NCI-H146 treated with DMSO at 0.1 percent for 48 hours (cell line): Measurements from ENCODE around the gene CSNK1G1.

Experiments used
- DNase-seq: peaks from one replicate; lab custom pipeline; 2025; ENCODE audit not compliant: unreplicated experiment; lab: John Stamatoyannopoulos, UW

CSNK1G1 gene

GRCh38 chr15:64156652-64157331 lies 199.2 kb downstream of the CSNK1G1 start:
- no peak for DNase-seq

DNA sequence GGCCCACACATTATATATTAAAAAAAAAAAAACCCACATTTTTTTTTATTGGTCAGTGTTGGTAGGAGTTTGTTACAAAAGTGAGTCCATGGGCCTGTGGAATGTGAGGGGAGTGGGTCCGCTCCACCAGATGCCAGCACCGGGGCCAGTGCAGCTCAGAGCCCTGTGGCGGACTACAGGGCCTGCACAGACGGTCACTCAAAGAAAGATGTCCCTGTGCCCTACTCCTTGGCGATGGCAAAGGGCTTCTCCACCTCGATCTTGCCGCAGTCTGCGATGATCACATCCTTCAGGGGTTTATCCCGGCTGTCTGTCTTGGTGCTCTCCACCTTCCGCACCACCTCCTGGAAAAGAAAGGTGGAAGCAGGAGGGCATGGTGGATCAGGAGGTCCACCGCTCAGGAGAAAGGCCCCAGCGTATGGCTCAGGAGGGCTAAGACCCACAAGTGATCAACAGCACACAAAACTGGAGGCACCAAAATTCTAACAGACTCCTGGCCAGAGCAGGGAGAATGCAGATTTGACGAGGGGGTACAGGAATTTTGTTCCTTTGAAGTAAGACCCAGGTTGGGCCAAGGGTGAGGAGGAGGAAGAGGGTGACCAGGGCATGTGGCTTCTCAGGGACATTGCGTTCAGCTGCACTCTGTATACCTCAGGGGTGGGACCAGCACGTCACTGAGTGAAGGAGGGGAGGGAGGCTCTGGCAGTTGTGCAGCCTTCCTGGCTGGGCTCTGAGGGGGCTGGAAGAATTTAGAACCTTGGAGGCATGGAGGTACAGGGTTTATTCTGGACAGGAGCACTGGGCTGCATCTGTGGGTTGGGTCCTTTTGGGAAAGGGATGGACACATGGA lies 199.9 kb downstream of the CSNK1G1 start:
- DNase-seq = no peak

DNA sequence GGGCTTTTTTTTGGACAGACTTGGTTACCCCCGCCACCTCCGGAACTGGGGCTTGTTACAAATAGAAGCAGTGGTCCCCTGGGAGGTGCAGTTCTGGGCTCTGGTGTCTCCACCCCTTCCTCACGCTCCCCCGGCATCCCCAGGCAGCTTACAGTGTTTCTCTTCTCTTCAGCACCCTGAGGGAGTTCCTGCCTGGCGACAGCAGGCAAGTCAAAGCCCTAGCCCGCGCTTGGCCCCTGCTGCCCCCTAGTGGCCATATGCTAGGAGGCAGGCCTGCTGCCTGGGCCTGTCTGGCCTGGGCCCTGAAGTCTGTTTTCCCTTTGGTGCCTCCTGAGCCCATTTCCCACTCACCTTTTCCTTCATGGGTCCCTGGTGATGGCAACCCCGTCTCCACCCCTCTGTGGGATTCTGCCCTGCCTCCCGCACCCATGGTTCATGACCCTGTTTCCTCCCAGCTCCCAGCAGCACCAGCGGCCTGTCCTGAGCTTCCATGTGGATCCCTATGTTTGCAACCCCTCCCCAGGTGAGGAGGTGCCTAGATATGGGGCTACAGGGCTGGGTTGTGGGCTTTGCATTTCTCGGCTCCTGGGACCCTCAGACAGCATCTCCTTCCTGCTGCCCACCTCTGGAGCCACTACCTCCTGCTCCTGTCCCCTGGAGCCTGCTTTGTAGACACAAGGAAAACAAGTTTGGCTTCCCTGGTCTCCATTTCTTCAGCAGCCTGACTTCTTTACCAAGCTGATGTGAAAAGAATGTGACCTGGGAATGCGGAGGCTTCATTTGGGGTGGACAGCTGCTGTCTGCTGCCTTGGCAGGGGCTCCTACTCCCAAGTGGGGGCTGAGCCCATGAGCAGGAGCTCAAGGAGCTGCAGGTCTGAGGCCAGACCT lies 202.2 kb downstream of the CSNK1G1 start:
- DNase-seq = peak; percentile 39

GRCh38 chr15:64152507-64153387 lies 203.2 kb downstream of the CSNK1G1 start:
- DNase-seq = no peak

DNA sequence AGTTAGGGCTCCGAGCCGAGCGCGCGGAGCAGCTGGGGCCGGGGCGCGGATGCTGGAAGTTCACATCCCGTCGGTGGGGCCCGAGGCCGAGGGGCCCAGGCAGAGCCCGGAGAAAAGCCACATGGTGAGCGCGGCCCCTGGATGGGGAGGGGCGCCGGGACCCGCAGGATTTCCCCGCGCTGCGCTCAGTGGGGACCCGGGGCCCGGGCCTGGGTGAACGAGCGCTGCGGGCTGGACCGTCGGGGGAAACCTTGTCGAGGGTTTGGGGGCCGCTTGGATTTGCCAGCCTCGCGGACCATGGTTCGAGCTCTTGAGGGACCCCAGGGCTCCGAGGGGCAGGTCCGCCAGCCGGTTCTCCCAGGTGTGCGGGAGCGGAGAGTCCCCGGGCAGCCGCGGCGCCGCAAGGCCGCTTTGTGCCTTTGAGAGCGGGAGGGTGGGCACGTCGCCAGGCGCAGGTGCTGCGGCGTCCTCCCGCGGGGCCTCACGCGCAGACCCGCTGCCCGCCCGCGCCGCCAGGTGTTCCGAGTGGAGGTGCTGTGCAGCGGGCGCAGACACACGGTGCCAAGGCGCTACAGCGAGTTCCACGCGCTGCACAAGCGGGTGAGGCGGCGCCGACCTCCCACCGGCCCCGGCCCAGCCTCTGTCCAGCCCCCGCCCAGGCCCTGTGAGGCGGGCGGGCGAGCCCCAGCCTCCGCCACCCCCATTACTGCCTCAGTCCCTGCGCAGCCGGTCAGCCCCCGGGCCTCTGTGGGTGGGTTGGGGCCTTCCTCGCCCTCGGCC lies 204.1 kb downstream of the CSNK1G1 start, which contains the start of gene SNX22:
Gene SNX22, plus strand, starts transcription at position 5 of the 780 bp plus-strand sequence. Its CDS starts 45 bp downstream, at position 50.
- DNase-seq = no peak

DNA sequence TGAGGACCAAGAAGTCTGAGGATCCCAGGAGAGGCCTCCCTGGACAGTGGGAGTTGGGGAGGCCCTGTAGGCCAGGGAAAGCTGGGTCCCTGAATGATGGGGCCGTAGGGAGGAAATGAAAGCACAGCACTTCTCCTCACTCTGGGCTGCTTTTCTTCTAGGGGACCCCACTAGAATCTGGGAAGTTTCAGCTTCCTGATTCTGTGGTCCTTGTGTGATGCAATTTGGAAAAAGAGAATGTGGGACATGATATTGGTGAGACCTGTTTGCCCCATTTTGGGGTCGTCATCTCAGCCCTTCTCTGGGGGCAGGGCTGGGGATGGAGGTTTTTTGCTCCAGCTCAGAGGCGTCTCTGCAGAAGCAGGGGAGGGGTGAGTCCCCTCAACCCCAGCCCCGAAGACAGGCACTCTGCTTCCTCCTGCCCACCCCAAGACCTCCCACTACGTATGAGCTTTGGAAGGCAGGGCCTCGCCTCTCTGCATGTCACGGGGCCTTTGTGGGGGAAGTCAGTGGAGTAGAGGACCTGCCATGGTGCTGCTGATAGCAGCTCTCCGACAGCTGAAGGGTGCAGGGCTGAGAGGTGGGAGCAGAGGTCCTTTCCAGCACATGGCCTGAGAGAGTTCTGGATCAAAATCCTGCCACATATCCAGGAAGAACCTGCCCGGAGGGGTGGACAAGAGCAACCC lies 205.9 kb downstream of the CSNK1G1 start:
- DNase-seq = no peak

DNA sequence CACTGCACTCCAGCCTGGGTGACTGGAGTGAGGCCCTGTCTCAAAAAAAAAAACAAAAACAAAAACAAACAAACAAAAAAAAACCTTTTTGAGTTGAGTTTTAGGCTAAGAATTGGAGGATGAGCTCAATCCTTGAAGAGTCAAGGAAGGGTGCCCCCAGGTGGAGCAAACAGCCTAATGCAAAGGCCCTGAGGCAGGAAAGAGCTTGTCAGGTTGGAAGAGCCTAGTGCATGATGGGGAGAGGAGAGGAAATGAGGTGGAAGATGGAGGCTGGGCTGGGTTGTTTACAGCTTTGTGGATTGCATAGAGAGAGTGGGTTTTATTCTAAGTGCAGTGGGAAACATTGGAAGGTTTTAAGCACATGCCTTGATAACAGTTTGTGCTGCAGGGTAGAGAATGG lies 206.5 kb downstream of the CSNK1G1 start:
- DNase-seq = no peak

GRCh38 chr15:64148581-64148980 lies 207.4 kb downstream of the CSNK1G1 start:
- DNase-seq = no peak

DNA sequence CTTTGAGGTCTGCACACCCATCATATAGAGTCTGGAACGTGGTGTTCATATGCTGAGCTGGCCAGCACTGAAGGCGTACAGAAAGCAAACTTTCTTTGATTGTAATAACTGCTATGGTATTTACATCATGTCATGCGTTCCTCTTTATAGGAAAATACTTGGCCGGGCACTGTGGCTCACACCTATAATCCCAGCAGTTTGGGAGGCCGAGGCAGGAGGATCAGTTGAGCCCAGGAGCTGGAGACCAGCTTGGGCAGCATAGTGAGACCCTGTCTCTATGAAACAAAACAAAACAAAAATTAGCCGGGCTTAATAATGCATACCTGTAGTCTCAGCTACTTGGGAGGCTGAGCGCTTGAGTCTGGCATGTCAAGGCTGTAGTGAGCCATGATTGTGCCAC lies 207.8 kb downstream of the CSNK1G1 start:
- DNase-seq = no peak

- DNase-seq = no peak
Measured at GRCh38 chr15:64146885-64147681, 208.9 kb downstream of the CSNK1G1 start.

GRCh38 chr15:64146520-64146884 lies 209.5 kb downstream of the CSNK1G1 start:
- no peak for DNase-seq

DNA sequence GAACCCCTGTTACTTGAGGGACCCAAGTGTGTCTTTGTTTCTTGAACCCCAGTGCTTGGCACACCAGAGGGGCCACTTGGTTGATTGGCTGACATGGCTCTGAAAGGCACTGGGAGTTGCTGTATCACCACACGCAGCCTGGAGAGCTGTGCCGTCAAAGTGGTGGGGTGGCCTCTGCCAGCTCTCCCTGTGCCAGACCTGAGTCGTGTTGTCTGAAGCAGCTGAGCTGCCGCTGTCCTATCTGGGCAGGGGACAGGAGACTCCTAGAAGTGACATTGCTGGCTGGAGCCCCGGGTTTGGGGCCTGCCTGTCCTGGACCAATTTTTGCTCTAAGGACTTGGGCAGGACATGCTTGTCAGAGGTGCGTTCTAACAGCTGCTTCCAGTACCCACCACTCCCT lies 209.9 kb downstream of the CSNK1G1 start:
- DNase-seq = no peak

- no peak for DNase-seq
Measured at GRCh38 chr15:64144565-64145281, 211.2 kb downstream of the CSNK1G1 start.

GRCh38 chr15:64144192-64144564 lies 211.8 kb downstream of the CSNK1G1 start:
- DNase-seq = no peak

DNA sequence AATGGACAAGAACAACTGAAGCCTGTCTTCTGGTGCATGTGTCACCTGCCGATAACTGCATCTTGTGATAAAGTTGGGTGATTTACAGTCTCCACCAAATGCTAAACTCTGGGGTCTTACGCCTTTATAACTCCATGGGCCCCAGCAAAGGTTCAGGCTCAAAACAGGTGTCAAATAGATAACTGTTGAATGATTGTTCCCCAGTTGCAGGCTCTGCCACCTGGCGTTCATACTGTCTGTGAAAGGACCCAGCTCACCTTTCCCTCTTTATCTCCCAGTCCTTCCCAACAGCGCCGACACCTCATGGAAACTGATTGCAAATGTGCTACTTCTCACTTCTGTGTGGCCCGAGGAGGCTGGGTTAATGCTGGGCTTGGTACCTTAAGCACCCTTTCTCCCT lies 212.7 kb downstream of the CSNK1G1 start:
- no peak for DNase-seq

DNA sequence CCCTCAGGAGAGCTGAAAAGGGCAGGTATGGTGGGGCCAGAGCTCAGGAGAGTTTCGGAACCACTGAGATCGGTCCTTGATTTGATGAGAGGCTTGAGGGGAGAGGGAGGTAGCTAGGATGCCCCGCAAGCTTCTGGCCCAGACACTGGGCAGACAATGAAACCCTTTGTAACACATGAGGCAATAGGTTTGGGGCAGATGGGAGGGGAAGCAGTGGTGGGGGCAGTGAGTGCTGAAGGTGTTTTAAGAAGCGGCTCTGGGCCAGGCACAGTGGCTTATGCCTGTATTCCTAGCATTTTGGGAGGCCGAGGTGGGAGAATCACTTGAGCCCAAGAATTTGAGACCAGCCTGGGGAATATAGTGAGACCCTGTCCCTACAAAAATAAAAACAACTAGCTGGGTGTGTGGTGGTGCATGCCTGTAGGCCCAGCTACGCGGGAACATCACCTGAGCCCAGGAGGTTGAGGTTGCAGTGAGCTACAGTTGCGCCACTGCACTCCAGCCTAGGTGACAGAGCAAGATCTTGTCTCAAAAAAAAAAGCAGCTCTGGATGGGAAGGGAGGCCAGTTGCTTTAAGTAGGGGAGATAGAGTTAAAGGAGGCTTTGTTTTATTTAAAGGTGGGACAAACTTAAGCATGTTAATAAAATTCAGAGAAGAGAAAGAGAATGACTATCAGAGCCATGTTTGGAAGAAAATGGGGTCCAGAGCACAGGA lies 214.0 kb downstream of the CSNK1G1 start:
- no peak for DNase-seq

DNA sequence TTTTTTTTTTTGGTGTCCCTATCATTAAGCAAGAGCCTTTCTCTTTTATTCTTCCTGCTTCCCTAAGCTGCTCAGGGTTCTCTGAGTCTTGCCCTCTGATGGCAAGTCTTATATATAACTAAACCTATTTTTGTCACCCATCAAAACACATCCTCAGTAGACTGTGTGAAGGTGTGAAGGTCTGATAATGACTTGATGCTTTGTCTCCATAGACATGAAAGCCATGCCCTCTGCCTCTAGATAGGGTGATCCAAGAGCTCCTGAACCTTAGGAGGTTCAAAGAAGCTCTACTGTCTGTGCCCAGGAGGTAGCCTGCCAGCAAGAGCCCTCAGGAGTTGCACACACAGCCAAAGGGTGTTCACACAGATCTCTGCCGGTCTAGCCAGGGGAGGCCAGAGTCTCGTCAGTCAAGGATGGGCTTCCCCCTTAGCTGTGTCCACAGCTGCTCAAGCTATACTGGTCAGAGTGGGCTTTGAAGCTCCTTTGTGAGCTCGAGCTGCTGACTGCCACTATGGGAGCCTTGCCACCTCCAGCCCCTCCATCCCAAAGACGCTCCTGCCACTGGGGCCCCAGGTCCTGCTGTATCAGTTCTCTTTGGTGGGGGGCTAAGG lies 217.5 kb downstream of the CSNK1G1 start:
- no peak for DNase-seq
